Esophagus squamous epithelium (tissue), 4 donors: Measurements from ENCODE around the gene CPLX3.

Source experiments
- CTCF ChIP-seq, 6 experiments: fragments of 450-650 bp in 4 of 6; fragments of 200-600 bp in 2 of 6; sonication (generic) in 2 of 6; IDR thresholded peaks; one replicate each; pipeline ENCODE4 v1.5.1; 2016 to 2019; ENCODE audit warnings: antibody characterized with exemption in 6 of 6, mild to moderate bottlenecking in 4 of 6, moderate library complexity in 4 of 6
- POLR2A ChIP-seq, 4 donors: fragments of 450-650 bp; IDR thresholded peaks; one replicate each; pipeline ENCODE4 v1.6.1; 2017; ENCODE audit warnings: antibody characterized with exemption in 4 of 4, mild to moderate bottlenecking in 4 of 4, moderate library complexity in 3 of 4

GRCh38 chr15:74816624-74817369 is 9.6 kb upstream of the CPLX3 start:
- TF ChIP-seq CTCF (IDR thresholded peaks at IDR 0.05) (no peak), POLR2A (IDR thresholded peaks at IDR 0.05) (no peak)
